Smooth muscle cell (in vitro differentiated cells): ENCODE data around the gene SRSF10. TPM values are rescaled to one million over a fixed set of nuclear protein-coding genes. Genes with fewer than 3 reads are reported as not detected.

ENCODE experiments used
- DNase-seq: peaks from one replicate; lab custom pipeline; 2025; ENCODE audit not compliant: unreplicated experiment; lab: John Stamatoyannopoulos, UW
- H2AFZ ChIP-seq: fragments of 200-600 bp; sonication (generic); 2 replicates; pipeline ENCODE4 v1.6.0; 2016; ENCODE audit warnings: antibody characterized with exemption, low read depth, mild to moderate bottlenecking
- H3F3A ChIP-seq: fragments of 200-600 bp; sonication (generic); 2 replicates; pipeline ENCODE4 v1.6.0; 2017; ENCODE audit warnings: antibody characterized with exemption, low read depth
- H3K27ac ChIP-seq: fragments of 200-600 bp; sonication (generic); 2 replicates; pipeline ENCODE4 v1.5.1; 2016; ENCODE audit warnings: low read depth, mild to moderate bottlenecking
- H3K27me3 ChIP-seq: fragments of 200-600 bp; sonication (generic); 2 replicates; pipeline ENCODE4 v1.6.1; 2016; ENCODE audit warnings: low read depth, mild to moderate bottlenecking
- H3K36me3 ChIP-seq: fragments of 200-600 bp; sonication (generic); 2 replicates; pipeline ENCODE4 v1.5.1; 2016; ENCODE audit warnings: low read depth
- H3K4me1 ChIP-seq: fragments of 200-600 bp; sonication (generic); 2 replicates; pipeline ENCODE4 v1.5.1; 2016; ENCODE audit warnings: low read depth
- H3K4me2 ChIP-seq: fragments of 200-600 bp; sonication (generic); 2 replicates; pipeline ENCODE4 v1.6.0; 2016; ENCODE audit warnings: mild to moderate bottlenecking
- H3K4me3 ChIP-seq: fragments of 200-600 bp; sonication (generic); 2 replicates; pipeline ENCODE4 v1.5.1; 2016; ENCODE audit warnings: mild to moderate bottlenecking
- H3K79me2 ChIP-seq: fragments of 200-600 bp; sonication (generic); 2 replicates; pipeline ENCODE4 v1.6.0; 2016; ENCODE audit warnings: low read depth, mild to moderate bottlenecking
- H3K9ac ChIP-seq: fragments of 200-600 bp; sonication (generic); 2 replicates; pipeline ENCODE4 v1.6.0; 2016; ENCODE audit warnings: low read depth
- H3K9me3 ChIP-seq: fragments of 200-600 bp; sonication (generic); replicated peaks from 2 replicates; pipeline ENCODE4 v1.5.1; 2016; ENCODE audit warnings: low read depth
- H4K20me1 ChIP-seq: fragments of 200-600 bp; sonication (generic); 2 replicates; pipeline ENCODE4 v1.6.0; 2016; ENCODE audit warnings: low read depth
- WGBS: methylation state at CpG from one replicate; pipeline ENCODE4 v1.1.7; 2016; ENCODE audit warnings: low lambda C conversion rate; 5-methylcytosine and 5-hydroxymethylcytosine counted together
- polyA plus RNA-seq: library from polyadenylated mRNA; unstranded; fragments of >200 nt; fragmentation: Nextera tagmentation; extraction: Ambion mirVana; gene quantifications from 2 replicates; pipeline ENCODE4 v1.2.1, GENCODE V29; 2016
- total RNA-seq: library from RNA; depleted of rRNA; stranded (reverse); fragments of >200 nt; gene quantifications from 2 replicates; pipeline ENCODE4 v1.2.3, GENCODE V29; 2014
- TF ChIP-seq, protein P1 (sequence below): fragments of 200-600 bp; sonication (generic); IDR thresholded peaks from 2 replicates; pipeline ENCODE4 v1.5.1; 2017; ENCODE audit warnings: borderline replicate concordance, mild to moderate bottlenecking, antibody characterized with exemption; ENCODE audit not compliant: insufficient read depth, poor library complexity, severe bottlenecking

The SRSF10 gene
- total and polyA plus RNA-seq, 2 experiments from 2014 or later = 87.1 to 93.7 TPM

DNA sequence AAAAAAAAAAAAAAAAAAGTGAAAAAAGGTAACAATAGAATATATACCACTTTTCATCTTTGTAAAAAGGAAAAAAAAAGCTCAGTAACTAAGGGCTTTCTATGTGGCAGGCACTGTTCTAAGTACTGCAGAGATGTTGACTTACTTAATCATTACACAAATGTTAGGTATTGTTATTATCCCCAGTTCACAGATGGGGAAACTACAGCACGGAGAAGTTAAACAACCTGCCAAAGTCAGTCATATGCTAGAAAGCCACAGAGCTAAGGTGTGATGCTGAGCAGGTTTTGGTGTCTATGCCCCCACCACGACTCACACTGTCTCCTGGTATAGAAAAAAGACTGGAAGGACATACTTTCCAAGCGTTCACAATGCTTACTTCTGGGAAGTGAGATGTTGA, 27.1 kb downstream of the SRSF10 start:
- Histone ChIP-seq H3K36me3 (no peaks in the 10 kb centered on the region), H3K27ac (no peak overlapping the region), H3K27me3 (no peaks in the 10 kb centered on the region), H3K4me1 (no peaks in the 10 kb centered on the region), H3K79me2 (no peaks in the 10 kb centered on the region), H3K4me2 (no peak overlapping the region), H3K4me3 (no peak overlapping the region), H3F3A (peaks cover 8% of the 10 kb centered on the region), H4K20me1 (no peaks in the 10 kb centered on the region), H3K9ac (no peak overlapping the region), H2AFZ (no peak overlapping the region), H3K9me3 (no peaks in the 10 kb centered on the region)
- DNase-seq = no peak
- 87% methylated on average over 3 of the region's 3 CpGs for WGBS
- TF ChIP-seq, protein P1, sequence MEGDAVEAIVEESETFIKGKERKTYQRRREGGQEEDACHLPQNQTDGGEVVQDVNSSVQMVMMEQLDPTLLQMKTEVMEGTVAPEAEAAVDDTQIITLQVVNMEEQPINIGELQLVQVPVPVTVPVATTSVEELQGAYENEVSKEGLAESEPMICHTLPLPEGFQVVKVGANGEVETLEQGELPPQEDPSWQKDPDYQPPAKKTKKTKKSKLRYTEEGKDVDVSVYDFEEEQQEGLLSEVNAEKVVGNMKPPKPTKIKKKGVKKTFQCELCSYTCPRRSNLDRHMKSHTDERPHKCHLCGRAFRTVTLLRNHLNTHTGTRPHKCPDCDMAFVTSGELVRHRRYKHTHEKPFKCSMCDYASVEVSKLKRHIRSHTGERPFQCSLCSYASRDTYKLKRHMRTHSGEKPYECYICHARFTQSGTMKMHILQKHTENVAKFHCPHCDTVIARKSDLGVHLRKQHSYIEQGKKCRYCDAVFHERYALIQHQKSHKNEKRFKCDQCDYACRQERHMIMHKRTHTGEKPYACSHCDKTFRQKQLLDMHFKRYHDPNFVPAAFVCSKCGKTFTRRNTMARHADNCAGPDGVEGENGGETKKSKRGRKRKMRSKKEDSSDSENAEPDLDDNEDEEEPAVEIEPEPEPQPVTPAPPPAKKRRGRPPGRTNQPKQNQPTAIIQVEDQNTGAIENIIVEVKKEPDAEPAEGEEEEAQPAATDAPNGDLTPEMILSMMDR = no peak

DNA sequence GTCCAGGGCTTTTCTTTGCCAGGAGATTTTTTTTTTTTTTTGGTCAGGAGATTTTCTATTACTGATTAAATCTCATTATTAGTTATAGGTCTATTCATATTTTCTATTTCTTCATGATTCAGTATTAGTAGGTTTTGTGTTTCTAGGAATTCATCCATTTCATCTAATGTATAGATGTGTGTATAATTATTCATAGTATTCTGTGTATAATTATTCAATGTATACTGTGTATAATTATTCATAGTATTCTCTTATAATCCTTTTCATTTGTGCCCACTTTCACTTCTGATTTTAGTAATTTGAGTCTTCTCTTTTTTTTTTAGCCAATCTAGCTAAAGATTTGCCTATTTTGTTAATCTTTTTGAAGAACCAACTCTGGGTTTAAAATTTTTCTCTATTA, 32.8 kb downstream of the SRSF10 start:
- Histone ChIP-seq H3F3A (peaks cover 8% of the 10 kb centered on the region), H3K36me3 (no peaks in the 10 kb centered on the region), H3K9me3 (peaks cover 4% of the 10 kb centered on the region), H3K4me3 (no peak overlapping the region), H3K27ac (no peak overlapping the region), H4K20me1 (no peaks in the 10 kb centered on the region), H3K9ac (no peak overlapping the region), H3K79me2 (no peaks in the 10 kb centered on the region), H2AFZ (no peak overlapping the region), H3K4me2 (no peak overlapping the region), H3K27me3 (no peaks in the 10 kb centered on the region), H3K4me1 (no peaks in the 10 kb centered on the region)
- no peak for DNase-seq
- TF ChIP-seq, protein P1 = no peak

DNA sequence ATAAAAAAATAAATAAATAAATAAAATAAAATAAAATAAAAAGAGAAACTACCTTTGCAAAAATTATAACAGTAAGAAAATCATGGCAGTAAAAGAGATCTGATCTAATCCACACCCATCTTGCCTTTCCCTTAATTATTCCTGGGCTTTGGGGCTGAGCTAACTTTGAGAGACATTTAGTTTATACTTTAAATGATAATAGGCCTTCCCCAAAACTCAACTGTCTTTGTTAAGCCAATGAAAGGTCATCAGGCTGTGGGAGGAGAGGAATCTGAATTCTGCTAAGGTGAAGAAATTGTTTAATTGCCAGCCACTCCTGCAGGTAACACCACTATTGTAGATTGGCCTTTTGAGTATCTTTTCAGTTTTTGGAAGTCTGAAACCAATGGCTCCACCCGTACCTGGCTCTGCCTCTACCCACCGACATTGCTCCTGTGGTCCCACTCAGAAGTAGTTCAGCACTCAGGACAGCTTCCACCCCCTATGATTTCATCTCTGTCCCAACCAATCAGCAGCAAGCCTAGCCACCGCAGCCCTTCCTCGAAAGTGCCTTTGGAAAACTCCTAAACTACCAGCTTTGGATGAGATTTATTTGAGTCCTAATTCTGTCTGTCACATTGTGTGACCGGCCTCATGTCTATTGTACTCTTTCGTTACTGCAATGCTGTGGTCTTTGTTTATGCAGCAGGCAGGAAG, 43.5 kb downstream of the SRSF10 start:
- TF ChIP-seq, protein P1 = no peak
- no peak for DNase-seq
- H3K4me1 ChIP-seq = no peaks in the 10 kb centered on the region
- H3K9ac ChIP-seq = no peak overlapping the region
- no peaks in the 10 kb centered on the region for H3F3A ChIP-seq
- no peaks in the 10 kb centered on the region for H3K36me3 ChIP-seq
- 35% methylated on average over 6 of the region's 6 CpGs for WGBS
- H3K27me3 ChIP-seq = no peaks in the 10 kb centered on the region
- no peak overlapping the region for H2AFZ ChIP-seq
- no peak overlapping the region for H3K4me3 ChIP-seq
- no peaks in the 10 kb centered on the region for H4K20me1 ChIP-seq
- no peak overlapping the region for H3K27ac ChIP-seq
- H3K4me2 ChIP-seq = no peak overlapping the region
- H3K79me2 ChIP-seq = no peaks in the 10 kb centered on the region
- H3K9me3 ChIP-seq = no peaks in the 10 kb centered on the region

DNA sequence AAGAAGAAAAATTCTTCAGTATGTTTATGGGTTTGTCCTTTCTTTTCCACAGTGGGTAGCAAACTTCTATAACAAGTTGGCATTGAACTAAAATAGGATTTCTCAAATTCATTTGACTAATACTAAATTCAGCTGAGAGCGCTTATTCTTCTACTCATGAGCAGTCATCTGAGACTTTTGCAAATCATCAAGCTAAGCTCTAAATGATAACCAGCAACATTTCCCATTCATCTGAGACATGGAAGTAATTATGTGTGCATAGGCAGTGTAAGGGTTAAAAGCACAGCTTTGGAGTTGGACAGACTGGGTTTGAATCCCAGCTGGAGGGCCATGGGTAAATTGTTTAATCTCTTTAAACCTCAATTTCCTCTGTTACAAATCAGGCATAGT, 48.6 kb downstream of the SRSF10 start:
- peak overlapping the region; percentile 69 for H3K4me2 ChIP-seq
- WGBS = 80% methylated on average over 1 of the region's 1 CpG
- DNase-seq = no peak
- H3K9ac ChIP-seq = peak overlapping the region; percentile 35
- no peaks in the 10 kb centered on the region for H3K27me3 ChIP-seq
- TF ChIP-seq, protein P1 = no peak
- peaks cover 3% of the 10 kb centered on the region for H3F3A ChIP-seq
- H3K27ac ChIP-seq = peak overlapping the region; percentile 74
- peak overlapping the region; percentile 78 for H2AFZ ChIP-seq
- no peaks in the 10 kb centered on the region for H3K36me3 ChIP-seq
- no peaks in the 10 kb centered on the region for H3K79me2 ChIP-seq
- H3K4me3 ChIP-seq = no peak overlapping the region
- H4K20me1 ChIP-seq = no peaks in the 10 kb centered on the region
- no peaks in the 10 kb centered on the region for H3K4me1 ChIP-seq
- no peaks in the 10 kb centered on the region for H3K9me3 ChIP-seq
